Measurements from ENCODE around the gene LGMN.

The LGMN gene

DNA sequence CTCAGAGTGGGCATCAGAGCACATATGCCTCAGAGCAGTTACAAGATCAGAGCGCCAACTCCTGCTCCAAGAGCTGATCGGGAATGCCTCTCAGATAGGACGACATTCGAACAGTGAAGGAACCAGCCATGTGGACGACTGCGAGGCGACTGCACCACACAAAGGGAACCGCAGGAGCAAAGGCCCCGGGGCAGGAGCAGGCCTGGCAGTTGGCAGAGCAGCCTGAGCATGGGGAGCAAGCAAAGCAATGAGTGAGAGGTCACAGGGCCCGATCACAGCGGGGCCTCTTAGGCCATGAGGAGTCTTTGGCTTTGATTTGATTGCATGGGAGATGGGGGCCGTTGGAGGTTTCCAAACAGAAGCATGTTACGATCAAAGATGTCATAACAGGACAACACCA is 90.3 kb downstream of the LGMN start:
- in situ Hi-C loops (cut with MboI; ENCODE audit: low sequenced_read_pairs): no loop called here

GRCh38 chr14:92657457-92658142 is 90.8 kb downstream of the LGMN start:
- in situ Hi-C loops (cut with MboI; ENCODE audit: low sequenced_read_pairs): no loop called here

DNA sequence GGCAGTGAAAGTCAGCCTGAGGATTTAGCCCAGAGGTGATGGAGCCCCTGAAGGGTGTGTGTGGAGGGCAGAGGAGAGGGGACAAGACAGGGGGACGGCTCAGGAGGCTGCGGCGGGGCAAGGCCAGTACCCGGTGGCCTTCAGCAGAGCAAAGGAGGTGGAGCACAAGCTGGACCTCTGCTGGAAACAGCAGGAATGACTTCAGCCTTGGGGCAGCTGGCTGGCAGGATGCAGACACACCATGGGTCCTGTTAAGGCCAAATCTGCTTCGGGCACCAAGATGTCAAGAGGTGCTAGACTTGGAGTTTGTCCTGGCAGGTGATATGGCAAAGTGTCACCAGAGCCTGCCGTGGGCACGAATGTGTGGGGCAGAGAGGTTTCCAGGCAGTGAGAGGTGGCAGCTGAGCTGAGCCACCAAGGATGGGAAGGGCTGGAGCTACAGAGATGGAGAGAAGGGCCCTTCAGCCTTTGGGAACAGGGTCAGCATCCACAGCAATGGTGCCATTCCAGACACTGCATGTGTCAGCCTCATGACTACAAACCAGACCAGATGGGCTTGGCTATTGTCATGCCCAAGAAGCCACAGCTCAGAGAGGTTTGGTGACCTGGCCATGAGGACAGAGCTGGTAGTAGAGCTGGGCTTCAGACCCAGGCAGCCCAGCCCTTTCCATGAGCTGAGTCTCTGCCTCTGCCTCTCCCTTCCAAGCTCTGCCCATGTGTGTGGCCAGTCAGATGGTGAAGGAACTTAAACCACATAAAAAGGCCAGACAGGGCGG is 91.9 kb downstream of the LGMN start:
- in situ Hi-C loops (cut with MboI; ENCODE audit: low sequenced_read_pairs): no loop called here

DNA sequence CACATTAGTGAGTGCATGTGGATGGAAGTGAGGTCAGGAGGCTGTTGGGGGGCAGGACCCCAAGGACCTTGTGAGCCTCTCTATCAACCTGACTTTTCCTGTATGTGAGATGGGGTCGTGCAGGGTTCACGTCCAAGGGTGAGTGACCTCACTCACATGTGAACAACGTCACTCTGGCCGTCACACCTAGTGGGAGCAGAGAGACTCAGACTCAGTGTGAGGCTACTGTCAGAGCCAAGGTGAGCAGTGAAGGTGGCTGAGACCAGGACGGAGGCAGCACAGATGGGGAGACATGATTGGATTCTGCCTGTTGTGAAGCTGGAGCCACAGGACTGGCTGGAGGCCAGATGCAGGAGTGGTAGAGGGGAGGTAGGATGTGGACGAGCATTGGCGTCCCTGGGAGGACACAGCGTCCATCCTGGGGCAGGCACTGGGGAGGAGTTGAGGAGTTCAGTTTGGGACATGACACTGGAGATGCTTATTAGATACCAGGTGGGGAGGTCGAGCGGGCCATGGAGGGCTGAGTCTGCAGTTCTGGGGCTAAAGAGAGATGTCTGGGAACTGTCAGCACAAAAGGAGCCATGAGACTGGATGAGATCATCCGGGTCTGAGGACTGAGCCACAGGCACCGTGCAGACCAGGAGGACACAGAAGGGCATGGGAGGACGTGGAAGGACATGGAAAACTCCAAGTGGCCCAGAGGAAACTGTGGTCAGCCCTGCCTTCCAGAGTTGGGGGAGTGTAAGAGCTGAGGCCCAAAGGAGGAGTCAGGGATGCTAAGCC is 92.8 kb downstream of the LGMN start:
- in situ Hi-C loops (cut with MboI; ENCODE audit: low sequenced_read_pairs): no loop called here

- in situ Hi-C loops (cut with MboI; ENCODE audit: low sequenced_read_pairs): no loop called here
Observed at GRCh38 chr14:92654239-92654901, 94.1 kb downstream of the LGMN start.
